GM19438 (cell line): ENCODE data around the gene CEMIP.
"Not testable (repeated sequence)": the region's sequence is repeated elsewhere in the genome, so short reads cannot be mapped to it uniquely, and the experiment has no call there.

Source experiments
- ATAC-seq: cut with Tn5 transposase; IDR thresholded peaks from one replicate; pipeline ENCODE4 v1.9.1; 2021; ENCODE audit warnings: low read depth; ENCODE audit not compliant: unreplicated experiment

The CEMIP gene

GRCh38 chr15:80758130-80758745, 20.9 kb upstream of the CEMIP start:
- ATAC-seq: no peak

- ATAC-seq: no peak
Observed at GRCh38 chr15:80760960-80761359, 18.2 kb upstream of the CEMIP start.

- ATAC-seq: no peak
Observed at GRCh38 chr15:80761754-80762153, 17.4 kb upstream of the CEMIP start.

DNA sequence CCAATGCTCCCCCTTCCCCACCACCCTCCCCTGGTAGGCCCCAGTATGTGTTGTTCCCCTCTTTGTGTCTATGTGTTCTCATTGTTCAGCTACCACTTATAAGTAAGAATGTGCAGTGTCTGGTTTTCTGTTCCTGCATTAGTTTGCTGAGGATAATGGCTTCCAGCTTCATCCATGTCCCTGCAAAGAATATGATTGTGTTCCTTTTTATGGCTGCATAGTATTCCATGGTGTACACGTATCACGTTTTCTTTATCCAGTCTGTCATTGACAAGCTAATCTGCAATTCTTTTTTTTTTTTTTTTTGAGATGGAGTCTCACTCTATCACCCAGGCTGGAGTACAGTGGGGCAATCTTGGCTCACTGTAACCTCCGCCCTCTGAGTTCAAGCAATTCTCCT, 15.9 kb upstream of the CEMIP start:
- not testable (repeated sequence) for ATAC-seq

GRCh38 chr15:80764535-80764934, 14.6 kb upstream of the CEMIP start:
- no peak for ATAC-seq

GRCh38 chr15:80766275-80766674, 12.9 kb upstream of the CEMIP start:
- no peak for ATAC-seq

GRCh38 chr15:80768158-80768557, 11.0 kb upstream of the CEMIP start:
- no peak for ATAC-seq

DNA sequence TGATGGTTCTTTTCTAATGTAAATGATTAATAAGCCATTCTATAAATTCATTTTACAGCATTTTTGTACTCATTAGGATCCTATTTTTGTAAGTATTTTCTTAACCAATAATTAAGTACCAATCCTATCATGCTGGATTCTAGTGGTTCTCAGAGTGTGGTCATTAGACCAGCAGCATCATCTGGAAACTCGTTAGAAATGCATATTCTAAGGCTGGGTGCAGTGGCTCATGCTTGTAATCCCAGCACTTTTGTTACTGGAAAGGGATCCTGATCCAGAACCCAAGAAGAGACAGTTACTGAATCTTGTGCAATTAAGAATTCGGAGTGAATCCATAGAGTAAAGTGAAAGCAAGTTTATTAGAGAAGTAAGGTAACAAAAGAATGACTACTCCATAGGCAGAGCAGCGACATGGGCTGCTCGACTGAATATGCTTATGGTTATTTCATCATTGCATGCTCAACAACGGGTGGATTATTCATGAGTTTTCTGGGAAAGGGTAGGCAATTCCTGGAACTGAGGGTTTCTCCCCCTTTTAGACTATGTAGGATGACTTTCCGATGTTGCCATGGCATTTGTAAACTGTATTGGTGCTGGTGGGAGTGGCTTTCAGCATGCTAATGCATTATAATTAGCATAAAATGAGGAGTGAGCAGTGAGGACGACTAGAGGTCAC, 9.9 kb upstream of the CEMIP start:
- ATAC-seq: no peak

- ATAC-seq: no peak
Observed at GRCh38 chr15:80769829-80770705, 9.1 kb upstream of the CEMIP start.

- ATAC-seq: no peak
Observed at GRCh38 chr15:80773122-80773551, 6.0 kb upstream of the CEMIP start.

DNA sequence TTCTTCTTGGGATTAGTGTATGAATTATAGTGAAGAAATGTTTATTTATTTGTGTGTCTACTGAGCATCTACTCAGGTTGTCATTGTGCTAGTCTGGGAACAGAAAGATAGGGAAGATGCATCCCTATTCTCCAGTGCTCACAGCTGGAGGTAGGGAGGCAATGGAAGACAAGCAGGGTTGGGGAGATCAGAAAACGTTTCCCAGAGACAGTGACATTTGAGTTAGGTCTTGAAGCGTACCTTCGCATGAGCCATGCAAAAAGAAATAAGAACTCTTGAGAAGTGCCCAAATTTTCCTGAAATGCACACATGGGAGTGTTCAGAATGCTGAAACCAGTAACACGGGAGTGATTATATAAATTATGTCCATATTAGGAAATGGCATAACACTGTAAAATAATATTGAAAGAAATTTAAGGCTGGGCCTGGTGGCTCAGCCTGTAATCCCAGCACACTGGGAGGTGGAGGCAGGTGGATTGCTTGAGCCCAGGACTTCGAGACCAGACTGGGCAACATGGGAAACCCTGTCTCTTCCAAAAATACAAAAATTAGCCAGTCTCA, 5.3 kb upstream of the CEMIP start:
- ATAC-seq: no peak

DNA sequence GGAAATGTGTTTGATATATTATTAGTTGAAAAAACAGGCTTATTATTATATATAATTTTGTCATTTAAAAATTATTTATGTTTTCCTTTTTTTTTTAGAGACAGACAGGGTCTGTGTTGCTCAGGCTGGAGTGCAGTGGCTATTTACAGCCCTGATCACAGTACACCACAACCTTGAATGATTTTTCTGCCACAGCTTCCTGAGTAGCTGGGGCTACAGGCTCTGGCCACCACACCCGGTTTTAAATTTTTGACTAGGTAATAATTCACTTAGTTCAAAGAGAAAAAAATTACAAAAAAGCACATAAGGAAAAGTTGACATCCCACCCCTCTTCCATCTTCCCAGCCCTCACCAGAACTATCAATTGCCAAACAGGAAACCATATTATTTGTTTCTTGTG, 4.7 kb upstream of the CEMIP start:
- ATAC-seq: no peak

DNA sequence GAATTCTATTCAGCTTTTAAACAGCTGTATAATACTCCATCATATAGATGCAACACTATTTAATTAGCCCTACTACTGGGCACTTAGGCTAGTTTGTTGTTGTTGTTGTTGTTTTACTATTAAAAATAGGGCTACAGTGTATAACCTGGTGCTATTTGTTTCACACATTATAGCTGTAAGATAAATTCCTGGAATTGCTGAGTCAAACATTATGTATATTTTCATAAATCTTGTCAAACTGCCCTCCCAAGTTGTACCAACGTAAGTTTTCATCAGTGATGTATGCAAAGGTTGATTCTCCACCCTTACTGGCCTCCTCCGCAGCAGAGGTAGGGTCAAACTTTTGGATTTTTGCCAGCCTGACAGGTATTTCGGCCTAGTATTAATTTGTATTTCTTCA, 3.8 kb upstream of the CEMIP start:
- no peak for ATAC-seq

- ATAC-seq: no peak
Observed at GRCh38 chr15:80776420-80777045, 2.6 kb upstream of the CEMIP start.

- ATAC-seq: no peak
Observed at GRCh38 chr15:80777137-80777536, 2.0 kb upstream of the CEMIP start.

- ATAC-seq: no peak
Observed at GRCh38 chr15:80777826-80778620, 1.1 kb upstream of the CEMIP start.

GRCh38 chr15:80778621-80778963, 578 bp upstream of the CEMIP start:
- no peak for ATAC-seq

DNA sequence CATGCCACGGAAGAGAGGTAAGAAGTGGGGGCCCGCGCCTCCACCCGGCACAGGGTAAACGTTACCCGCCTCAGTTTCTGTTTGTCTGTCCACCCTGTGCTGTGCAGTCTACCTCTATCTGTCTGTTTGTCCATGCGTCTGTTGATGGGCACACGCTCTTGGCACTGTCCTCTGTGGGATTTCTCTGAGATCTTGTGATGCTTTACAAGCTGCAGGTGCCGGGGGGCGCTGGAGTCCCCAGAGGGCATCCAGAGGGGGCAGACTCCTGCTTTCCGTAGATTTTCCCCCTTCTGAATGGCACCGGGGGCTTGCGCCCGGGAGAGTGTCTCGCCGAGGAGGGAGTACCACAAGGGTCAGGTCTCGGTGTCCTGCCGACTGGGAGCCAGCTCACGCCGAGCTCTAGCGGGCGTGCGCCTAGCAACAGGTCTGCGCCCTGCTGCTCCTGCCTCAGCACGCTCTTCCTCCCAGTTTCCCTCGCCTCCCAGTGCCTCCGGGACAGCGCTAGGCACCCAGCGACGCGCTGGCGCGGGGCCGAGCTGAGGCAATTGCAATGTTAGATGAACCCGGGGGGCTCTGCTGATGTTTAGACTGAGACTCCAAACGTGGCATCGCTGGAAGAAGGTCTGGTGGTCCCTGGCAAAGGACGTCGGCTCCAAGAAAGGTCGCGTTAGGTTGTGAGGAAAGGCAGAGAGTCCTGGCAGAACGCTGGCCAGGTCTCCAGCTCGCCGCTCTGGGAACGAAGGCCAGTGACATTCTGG, 667 bp downstream of the CEMIP start:
- no peak for ATAC-seq

GRCh38 chr15:80780416-80781221, 1.4 kb downstream of the CEMIP start:
- no peak for ATAC-seq
